Measurements from ENCODE around the gene TIPIN.
A peak's percentile ranks its signal among the peaks of the same experiment; 100 is the strongest.
"Not testable (repeated sequence)": the region's sequence is repeated elsewhere in the genome, so short reads cannot be mapped to it uniquely, and the experiment has no call there.

Gene TIPIN

GRCh38 chr15:66356359-66357236, at the start of gene TIPIN:
TSS of gene TIPIN (minus strand) at chr15:66356685. CDS start at chr15:66352947, 3,738 bp downstream.
- DNase-seq, result peak; percentile 83

GRCh38 chr15:66405615-66406014, 49.1 kb upstream of the TIPIN start:
- DNase-seq, result no peak

GRCh38 chr15:66405007-66405406, 48.5 kb upstream of the TIPIN start:
- DNase-seq, result no peak

- no peak for DNase-seq
Observed at GRCh38 chr15:66404532-66404931, 48.0 kb upstream of the TIPIN start.

- DNase-seq, result no peak
Observed at GRCh38 chr15:66404122-66404521, 47.6 kb upstream of the TIPIN start.

GRCh38 chr15:66403323-66403722, 46.8 kb upstream of the TIPIN start:
- no peak for DNase-seq

- DNase-seq, result no peak
Observed at GRCh38 chr15:66402761-66403284, 46.3 kb upstream of the TIPIN start.

- no peak for DNase-seq
Observed at GRCh38 chr15:66401130-66402021, 44.9 kb upstream of the TIPIN start.

GRCh38 chr15:66400351-66400774, 43.9 kb upstream of the TIPIN start:
- DNase-seq, result no peak

- DNase-seq, result no peak
Observed at GRCh38 chr15:66399276-66399675, 42.8 kb upstream of the TIPIN start.

- DNase-seq, result no peak
Observed at GRCh38 chr15:66394915-66395314, 38.4 kb upstream of the TIPIN start.

GRCh38 chr15:66394472-66394871, 38.0 kb upstream of the TIPIN start:
- no peak for DNase-seq

GRCh38 chr15:66393037-66393436, 36.6 kb upstream of the TIPIN start:
- DNase-seq, result not testable (repeated sequence)

GRCh38 chr15:66390678-66391077, 34.2 kb upstream of the TIPIN start:
- DNase-seq, result no peak

- DNase-seq, result no peak
Observed at GRCh38 chr15:66389859-66390381, 33.4 kb upstream of the TIPIN start.

GRCh38 chr15:66389098-66389858, 32.8 kb upstream of the TIPIN start:
- DNase-seq, result no peak

GRCh38 chr15:66388576-66388975, 32.1 kb upstream of the TIPIN start:
- DNase-seq, result no peak

- DNase-seq, result no peak
Observed at GRCh38 chr15:66388043-66388363, 31.5 kb upstream of the TIPIN start.

GRCh38 chr15:66387163-66388042, 30.9 kb upstream of the TIPIN start:
- peak; percentile 23 for DNase-seq

GRCh38 chr15:66386204-66387123, 30.0 kb upstream of the TIPIN start, which contains the start of gene MAP2K1:
TSS of gene MAP2K1 (plus strand) at chr15:66386912. CDS start at chr15:66387348, 436 bp downstream.
- DNase-seq, result peak; percentile 94
